HCT116 (cell line): Measurements from ENCODE around the gene PIK3R6. TPM values are rescaled to one million over a fixed set of nuclear protein-coding genes. Genes with fewer than 3 reads are reported as not detected.

Source experiments
- ATAC-seq: fragments of 200-7000 bp; cut with Tn5 transposase; 2 replicates; pipeline ENCODE4 v1.9.1; 2020; ENCODE audit warnings: mild to moderate bottlenecking, moderate library complexity
- BruUV-seq: library from RNA; stranded (reverse); fragments of 400-500 nt; replicated peaks from 2 replicates; lab custom pipeline; 2021; lab: Mats Ljungman, UMichigan
- CTCF ChIA-PET: fragments of 300-600 bp; sonication (Branson Sonifier 250); formaldehyde crosslinking; loops from one replicate; lab custom pipeline; 2021; ENCODE audit warnings: antibody characterized with exemption; lab: Charles Lee
- POLR2A ChIA-PET: fragments of 300-600, 350-600 bp; sonication (Branson Sonifier 250); formaldehyde crosslinking; loops from one replicate; lab custom pipeline; 2021; ENCODE audit warnings: antibody characterized with exemption; lab: Charles Lee
- RAD21 ChIA-PET, 2 experiments: fragments of 300-600 bp; sonication (Branson Sonifier 250); formaldehyde crosslinking; loops; one replicate each; lab custom pipeline; 2023; ENCODE audit warnings: low total read pairs in 2 of 2; ENCODE audit not compliant: uncharacterized antibody in 2 of 2, unreplicated experiment in 2 of 2, low non-redundant PET in 1 of 2; lab: Charles Lee
- DNase-seq: peaks from one replicate; pipeline ENCODE4 v3.0.0-alpha.2; 2010; ENCODE audit warnings: low read depth, low spot score
- H2AFZ ChIP-seq: fragments of 200-600 bp; shearing (Covaris generic), sonication (generic); 2 replicates; pipeline ENCODE4 v1.6.1; 2017; ENCODE audit warnings: low read depth, mixed run types, mixed read lengths, antibody characterized with exemption, low read length; ENCODE audit not compliant: poor library complexity, severe bottlenecking
- H3K27ac ChIP-seq: 2 replicates; pipeline ENCODE4 v1.5.1; 2012; ENCODE audit warnings: low read depth, low read length
- H3K27me3 ChIP-seq: fragments of 200-600 bp; sonication (generic); 2 replicates; pipeline ENCODE4 v1.6.1; 2016; ENCODE audit warnings: mixed run types, low read length, mixed read lengths; ENCODE audit not compliant: insufficient read depth
- H3K36me3 ChIP-seq, 2 experiments: fragments of 200-500 bp in 1 of 2; fragments of 200-600 bp in 1 of 2; sonication (Bioruptor generic) in 1 of 2; sonication (generic) in 1 of 2; 2 replicates each; pipeline versions ENCODE4 v1.5.1 to v1.6.1; 2014 to 2016; ENCODE audit warnings: low read length in 2 of 2, inconsistent platforms in 1 of 2, mixed read lengths in 1 of 2, mixed run types in 1 of 2; ENCODE audit not compliant: insufficient read depth in 2 of 2, control insufficient read depth in 1 of 2
- H3K4me1 ChIP-seq, 2 experiments: fragments of 200-600 bp in 1 of 2; sonication (generic) in 1 of 2; 2 replicates each; pipeline versions ENCODE4 v1.5.1 to v1.6.1; 2012 to 2017; ENCODE audit warnings: low read length in 2 of 2, inconsistent platforms in 1 of 2, mild to moderate bottlenecking in 1 of 2, mixed read lengths in 1 of 2, mixed run types in 1 of 2, moderate library complexity in 1 of 2; ENCODE audit not compliant: insufficient read depth in 2 of 2, control insufficient read depth in 1 of 2
- H3K4me2 ChIP-seq: fragments of 200-600 bp; sonication (generic); 2 replicates; pipeline ENCODE4 v1.6.1; 2017; ENCODE audit warnings: mixed run types, low read length, mixed read lengths
- H3K4me3 ChIP-seq, 2 experiments: fragments of 200-600 bp in 1 of 2; sonication (generic) in 1 of 2; replicated peaks in 1 of 2; 2 replicates each; pipeline ENCODE4 v1.5.1; 2011 to 2016; ENCODE audit warnings: low read length in 2 of 2, control low read depth in 1 of 2, low read depth in 1 of 2, mild to moderate bottlenecking in 1 of 2, mixed read lengths in 1 of 2, mixed run types in 1 of 2
- H3K79me2 ChIP-seq: fragments of 200-600 bp; sonication (generic); 2 replicates; pipeline ENCODE4 v1.6.1; 2017; ENCODE audit warnings: mild to moderate bottlenecking, mixed run types, low read length, moderate library complexity, mixed read lengths; ENCODE audit not compliant: insufficient read depth
- H3K9ac ChIP-seq: fragments of 200-600 bp; sonication (generic); 2 replicates; pipeline ENCODE4 v1.6.1; 2016; ENCODE audit warnings: low read length, mixed read lengths
- H3K9me2 ChIP-seq: fragments of 200-600 bp; sonication (generic), shearing (Covaris generic); 2 replicates; pipeline ENCODE4 v1.6.1; 2017; ENCODE audit warnings: mixed run types, mild to moderate bottlenecking, moderate library complexity; ENCODE audit not compliant: insufficient read depth
- H3K9me3 ChIP-seq, 2 experiments: fragments of 200-500 bp in 1 of 2; fragments of 200-600 bp in 1 of 2; sonication (Bioruptor generic) in 1 of 2; sonication (generic) in 1 of 2; 2 replicates each; pipeline ENCODE4 v1.6.1; 2014 to 2017; ENCODE audit warnings: low read length in 2 of 2, mixed read lengths in 2 of 2, inconsistent platforms in 1 of 2, low read depth in 1 of 2, mild to moderate bottlenecking in 1 of 2, mixed run types in 1 of 2, moderate library complexity in 1 of 2; ENCODE audit not compliant: control insufficient read depth in 1 of 2, insufficient read depth in 1 of 2
- H4K20me1 ChIP-seq: fragments of 200-600 bp; sonication (generic), shearing (Covaris generic); 2 replicates; pipeline ENCODE4 v1.6.1; 2017; ENCODE audit warnings: mixed run types, mild to moderate bottlenecking, moderate library complexity; ENCODE audit not compliant: insufficient read depth
- CBX3 ChIP-seq: IDR thresholded peaks from 2 replicates; pipeline ENCODE4 v1.6.1; 2012; ENCODE audit warnings: low read depth
- ELF1 ChIP-seq: IDR thresholded peaks from 2 replicates; pipeline ENCODE4 v1.6.1; 2012; ENCODE audit warnings: low read depth, borderline replicate concordance
- EZH2 ChIP-seq: fragments of 200-600 bp; sonication (generic); IDR thresholded peaks from 2 replicates; pipeline ENCODE4 v1.6.1; 2017; ENCODE audit warnings: antibody characterized with exemption, mixed run types
- FOSL1 ChIP-seq: IDR thresholded peaks from 2 replicates; pipeline ENCODE4 v1.6.1; 2012; ENCODE audit warnings: low read depth
- JUND ChIP-seq: IDR thresholded peaks from 2 replicates; pipeline ENCODE4 v1.6.1; 2012
- MAX ChIP-seq: IDR thresholded peaks from 2 replicates; pipeline ENCODE4 v1.6.1; 2012
- POLR2A ChIP-seq: IDR thresholded peaks from 2 replicates; pipeline ENCODE4 v1.7.0; 2011; ENCODE audit warnings: borderline replicate concordance; ENCODE audit not compliant: insufficient read depth, insufficient read length; ENCODE audit errors: extremely low read depth
- POLR2AphosphoS5 ChIP-seq: IDR thresholded peaks from 2 replicates; pipeline ENCODE4 v1.6.1; 2011; ENCODE audit warnings: mild to moderate bottlenecking, low read depth, low read length, moderate library complexity
- RAD21 ChIP-seq: IDR thresholded peaks from 2 replicates; pipeline ENCODE4 v1.6.1; 2012; ENCODE audit warnings: low read depth, mild to moderate bottlenecking
- REST ChIP-seq: IDR thresholded peaks from 2 replicates; pipeline ENCODE4 v1.6.1; 2012; ENCODE audit warnings: low read depth
- SIN3A ChIP-seq: IDR thresholded peaks from 2 replicates; pipeline ENCODE4 v1.6.1; 2012; ENCODE audit warnings: low read depth
- TCF7L2 ChIP-seq: IDR thresholded peaks from 2 replicates; pipeline ENCODE4 v1.7.0; 2011; ENCODE audit warnings: borderline replicate concordance, inconsistent platforms; ENCODE audit not compliant: insufficient read depth, insufficient read length; ENCODE audit errors: extremely low read depth
- intact Hi-C: fragments of 100-400 bp; cut with micrococcal nuclease; formaldehyde crosslinking; loops from 2 replicates; pipeline ENCODE4 v1.10.0; 2022
- total RNA-seq: library from RNA; stranded (reverse); gene quantifications from one replicate; pipeline ENCODE4 v1.2.1, GENCODE V29; 2021; ENCODE audit not compliant: unreplicated experiment
- TF ChIP-seq, protein P1 (sequence below), 3 experiments: fragments of 200-600 bp in 1 of 3; sonication (generic) in 1 of 3; IDR thresholded peaks in 2 of 3; conservative IDR thresholded peaks in 1 of 3; 2 replicates each; pipeline ENCODE4 v1.5.1; 2012 to 2017; ENCODE audit warnings: low read depth in 2 of 3, low read length in 2 of 3, antibody characterized with exemption in 1 of 3, borderline replicate concordance in 1 of 3, control low read depth in 1 of 3, mild to moderate bottlenecking in 1 of 3, mixed read lengths in 1 of 3, mixed run types in 1 of 3, moderate library complexity in 1 of 3; ENCODE audit not compliant: insufficient read depth in 1 of 3
- TF ChIP-seq, protein P2 (sequence below): IDR thresholded peaks from 2 replicates; pipeline ENCODE4 v1.6.1; 2011; ENCODE audit warnings: mild to moderate bottlenecking, low read length, moderate library complexity; ENCODE audit not compliant: insufficient replicate concordance; ENCODE audit errors: extremely low read depth

The PIK3R6 gene
- total RNA-seq, 1 experiment from 2014 or later, result 0.07 TPM

DNA sequence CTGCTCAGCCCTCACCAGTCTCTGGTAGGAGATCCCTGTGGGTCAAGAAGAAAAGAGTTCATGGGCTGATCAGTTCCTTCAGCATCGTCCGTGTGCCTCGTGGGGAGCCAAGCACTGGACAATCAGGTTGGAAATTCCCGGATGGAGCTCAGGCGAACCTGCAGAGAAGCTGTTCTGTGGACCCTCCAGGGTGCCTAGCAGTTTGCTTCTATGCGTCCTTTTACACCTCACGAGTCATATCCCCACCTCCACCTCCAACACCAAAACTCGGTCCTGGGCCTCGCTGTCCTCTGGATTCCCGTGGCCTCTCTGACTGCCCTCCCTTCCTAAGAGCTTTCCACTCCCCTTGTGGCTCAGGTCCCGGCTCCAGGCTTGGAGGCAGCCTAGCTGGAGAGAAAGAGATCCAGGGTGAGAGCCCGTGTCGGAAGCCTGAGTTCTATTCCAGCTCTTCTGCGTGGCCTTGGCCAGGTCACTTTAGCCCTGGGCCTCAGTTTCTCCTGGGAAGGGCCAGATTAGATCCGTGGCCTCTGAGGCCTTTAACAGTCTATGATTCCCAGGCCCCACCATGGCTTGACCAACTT, 26.2 kb upstream of the PIK3R6 start:
- intact Hi-C loops, result loop anchor here (2.0 to 10.0 kb wide), 3 partner anchors 139 to 631 kb away; partner anchors contain the start of gene RPL26
- Histone ChIP-seq H3K4me1 (peaks cover 0 to 5% of the 10 kb centered on the region in 2 experiments; a peak in 1 of 4 replicates), H2AFZ (no peak overlapping the region), H3K4me3 (no peak overlapping the region), H3K36me3 (no peaks in the 10 kb centered on the region), H3K9ac (no peak overlapping the region), H3K4me2 (no peak overlapping the region), H3K9me3 (no peaks in the 10 kb centered on the region), H3K9me2 (no peaks in the 10 kb centered on the region), H3K79me2 (no peaks in the 10 kb centered on the region), H3K27ac (no peak overlapping the region), H3K27me3 (no peaks in the 10 kb centered on the region), H4K20me1 (no peaks in the 10 kb centered on the region)
- CTCF ChIA-PET, result interaction anchor here (0.6 to 2.1 kb wide), 4 partner anchors 8 to 104 kb away, joined by 3 to 11 read pairs (median 7); no protein-coding TSS in a partner anchor
- no peak for ATAC-seq
- TF ChIP-seq POLR2A, result no peak
- TF ChIP-seq, protein P1, sequence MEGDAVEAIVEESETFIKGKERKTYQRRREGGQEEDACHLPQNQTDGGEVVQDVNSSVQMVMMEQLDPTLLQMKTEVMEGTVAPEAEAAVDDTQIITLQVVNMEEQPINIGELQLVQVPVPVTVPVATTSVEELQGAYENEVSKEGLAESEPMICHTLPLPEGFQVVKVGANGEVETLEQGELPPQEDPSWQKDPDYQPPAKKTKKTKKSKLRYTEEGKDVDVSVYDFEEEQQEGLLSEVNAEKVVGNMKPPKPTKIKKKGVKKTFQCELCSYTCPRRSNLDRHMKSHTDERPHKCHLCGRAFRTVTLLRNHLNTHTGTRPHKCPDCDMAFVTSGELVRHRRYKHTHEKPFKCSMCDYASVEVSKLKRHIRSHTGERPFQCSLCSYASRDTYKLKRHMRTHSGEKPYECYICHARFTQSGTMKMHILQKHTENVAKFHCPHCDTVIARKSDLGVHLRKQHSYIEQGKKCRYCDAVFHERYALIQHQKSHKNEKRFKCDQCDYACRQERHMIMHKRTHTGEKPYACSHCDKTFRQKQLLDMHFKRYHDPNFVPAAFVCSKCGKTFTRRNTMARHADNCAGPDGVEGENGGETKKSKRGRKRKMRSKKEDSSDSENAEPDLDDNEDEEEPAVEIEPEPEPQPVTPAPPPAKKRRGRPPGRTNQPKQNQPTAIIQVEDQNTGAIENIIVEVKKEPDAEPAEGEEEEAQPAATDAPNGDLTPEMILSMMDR (IDR thresholded peaks at IDR 0.05 in 2 of 3, conservative IDR thresholded peaks at IDR 0.05 in 1 of 3; ENCODE audit: borderline replicate concordance in 1 of 3, insufficient read depth in 1 of 3, low read depth in 2 of 3, low read length in 2 of 3), result no peak
- no peak for TF ChIP-seq MAX
- no peak for TF ChIP-seq EZH2
- no peak for TF ChIP-seq RAD21
- TF ChIP-seq CBX3, result no peak
- TF ChIP-seq TCF7L2, result no peak
- TF ChIP-seq POLR2AphosphoS5, result no peak
- no peak for TF ChIP-seq JUND
- TF ChIP-seq SIN3A, result no peak
- no peak for TF ChIP-seq REST
- TF ChIP-seq ELF1, result no peak
- no peak for TF ChIP-seq FOSL1
- TF ChIP-seq, protein P2, sequence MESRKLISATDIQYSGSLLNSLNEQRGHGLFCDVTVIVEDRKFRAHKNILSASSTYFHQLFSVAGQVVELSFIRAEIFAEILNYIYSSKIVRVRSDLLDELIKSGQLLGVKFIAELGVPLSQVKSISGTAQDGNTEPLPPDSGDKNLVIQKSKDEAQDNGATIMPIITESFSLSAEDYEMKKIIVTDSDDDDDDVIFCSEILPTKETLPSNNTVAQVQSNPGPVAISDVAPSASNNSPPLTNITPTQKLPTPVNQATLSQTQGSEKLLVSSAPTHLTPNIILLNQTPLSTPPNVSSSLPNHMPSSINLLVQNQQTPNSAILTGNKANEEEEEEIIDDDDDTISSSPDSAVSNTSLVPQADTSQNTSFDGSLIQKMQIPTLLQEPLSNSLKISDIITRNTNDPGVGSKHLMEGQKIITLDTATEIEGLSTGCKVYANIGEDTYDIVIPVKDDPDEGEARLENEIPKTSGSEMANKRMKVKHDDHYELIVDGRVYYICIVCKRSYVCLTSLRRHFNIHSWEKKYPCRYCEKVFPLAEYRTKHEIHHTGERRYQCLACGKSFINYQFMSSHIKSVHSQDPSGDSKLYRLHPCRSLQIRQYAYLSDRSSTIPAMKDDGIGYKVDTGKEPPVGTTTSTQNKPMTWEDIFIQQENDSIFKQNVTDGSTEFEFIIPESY, result no peak
- POLR2A ChIA-PET, result no interaction called here
- RAD21 ChIA-PET, result no interaction called here
- DNase-seq, result no peak
- no TSS peak for BruUV-seq
